Aorta (tissue), 5 donors: Measurements from ENCODE around the gene MAIP1. TPM values are rescaled to one million over a fixed set of nuclear protein-coding genes. Genes with fewer than 3 reads are reported as not detected.
"Not testable (repeated sequence)": the region's sequence is repeated elsewhere in the genome, so short reads cannot be mapped to it uniquely, and the experiment has no call there.

ENCODE experiments used
- ATAC-seq: fragments of 200-7000 bp; cut with Tn5 transposase; one replicate; pipeline ENCODE4 v1.9.1; 2022; ENCODE audit warnings: moderate library complexity; ENCODE audit not compliant: low FRiP score
- DNase-seq, 2 donors: peaks; one replicate each; pipeline ENCODE4 v3.0.0-alpha.2; 2020
- H3K27ac ChIP-seq, 2 donors: one replicate each; pipeline ENCODE4 v1.5.1; 2013; ENCODE audit warnings: low read length in 2 of 2, mild to moderate bottlenecking in 2 of 2, moderate library complexity in 2 of 2, control low read depth in 1 of 2, inconsistent platforms in 1 of 2, low read depth in 1 of 2
- H3K27me3 ChIP-seq, 2 donors: one replicate each; pipeline ENCODE4 v1.6.1; 2013; ENCODE audit warnings: control low read depth in 1 of 2, low read length in 1 of 2, mild to moderate bottlenecking in 1 of 2, moderate library complexity in 1 of 2; ENCODE audit not compliant: insufficient read depth in 2 of 2, control insufficient read depth in 1 of 2
- H3K36me3 ChIP-seq, 2 donors: one replicate each; pipeline ENCODE4 v1.6.1; 2013; ENCODE audit warnings: control low read depth in 1 of 2, low read length in 1 of 2, mild to moderate bottlenecking in 1 of 2; ENCODE audit not compliant: insufficient read depth in 2 of 2, control insufficient read depth in 1 of 2
- H3K4me1 ChIP-seq, 2 donors: one replicate each; pipeline ENCODE4 v1.6.1; 2013; ENCODE audit warnings: low read length in 2 of 2, control low read depth in 1 of 2, mild to moderate bottlenecking in 1 of 2, moderate library complexity in 1 of 2; ENCODE audit not compliant: insufficient read depth in 2 of 2, control insufficient read depth in 1 of 2
- H3K4me3 ChIP-seq, 2 donors: one replicate each; pipeline ENCODE4 v1.5.1; 2013; ENCODE audit warnings: low read length in 2 of 2, control low read depth in 1 of 2, mild to moderate bottlenecking in 1 of 2
- H3K9me3 ChIP-seq: one replicate; pipeline ENCODE4 v1.6.1; 2013; ENCODE audit warnings: mild to moderate bottlenecking, low read length; ENCODE audit not compliant: control insufficient read depth
- WGBS, 2 donors: extraction: QIAGEN DNeasy Blood & Tissue Kit; methylation state at CpG; one replicate each; pipeline ENCODE4 v1.1.7; 2013; 5-methylcytosine and 5-hydroxymethylcytosine counted together
- intact Hi-C, 2 donors: fragments of 100-400 bp; cut with DNase I; formaldehyde crosslinking; loops; one replicate each; pipeline versions ENCODE4 v1.14.2 to v1.15.0; 2022
- long read RNA-seq, 2 donors: library from polyadenylated mRNA; unstranded; transcript quantifications; one replicate each; pipeline ENCODE4 v2.0.0, GENCODE V29; 2020 to 2021
- polyA plus RNA-seq, 2 donors: library from polyadenylated mRNA; stranded (reverse); fragments of 200-250 nt; gene quantifications; one replicate each; pipeline ENCODE4 v1.2.3, GENCODE V29; 2013
- total RNA-seq, 2 donors: library from RNA; stranded (reverse); fragmentation: NEBNext Ultra II Directional; extraction: Animal tissue kit (Norgen Biotek cat#: 25700); gene quantifications; one replicate each; pipeline ENCODE4 v1.2.1, GENCODE V29; 2021
- donor health status: healthy with polysubstance abuse.
- donor health status: Bipolar disorder and iron deficiency.
- donor health status: DM: no; HTN: no; CAD: no.
- donor health status: DM: no; HTN: no; CAD: no.
- donor health status: DM: yes; HTN: yes; CAD: no.

Gene MAIP1, protein sequence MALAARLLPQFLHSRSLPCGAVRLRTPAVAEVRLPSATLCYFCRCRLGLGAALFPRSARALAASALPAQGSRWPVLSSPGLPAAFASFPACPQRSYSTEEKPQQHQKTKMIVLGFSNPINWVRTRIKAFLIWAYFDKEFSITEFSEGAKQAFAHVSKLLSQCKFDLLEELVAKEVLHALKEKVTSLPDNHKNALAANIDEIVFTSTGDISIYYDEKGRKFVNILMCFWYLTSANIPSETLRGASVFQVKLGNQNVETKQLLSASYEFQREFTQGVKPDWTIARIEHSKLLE
- 10 to 100 TPM in 1 of 2 donors, 1 to 10 TPM in 1; 9.9 to 12.3 TPM for total RNA-seq
- 10 to 100 TPM in 1 of 2 donors, 1 to 10 TPM in 1; 9.0 to 15.7 TPM for polyA plus RNA-seq
- long read RNA-seq, donor 1, transcript MAIP1-202 (5 exons, 1,386 nt), result major isoform, 14 of 24 reads
- long read RNA-seq, donor 1, partial matches to known transcripts, result 1 of 24 reads
- long read RNA-seq, donor 1, other reads (novel, unspliced or antisense), result 9 of 24 reads
- long read RNA-seq, donor 2, partial matches to known transcripts, result 0 of 4 reads
- long read RNA-seq, donor 2, other reads (novel, unspliced or antisense), result 3 of 4 reads

- no peaks in the 10 kb centered on the region for H3K27me3 ChIP-seq
- peak within 1 kb of the TSS; percentile 62 to 66 for H3K4me3 ChIP-seq
- H3K4me1 ChIP-seq, result peaks cover 0 to 5% of the 10 kb centered on the region in 2 donors
- intact Hi-C loops, result loop anchor here in 1 of 2 donors (5.0 to 10.0 kb wide), 2 partner anchors 43 to 869 kb away; partner anchors contain the start of gene C2orf69
- peak within 1 kb of the TSS in 1 of 2 donors; percentile 68 for H3K27ac ChIP-seq
- DNase-seq (peak; percentile 86 to 93), ATAC-seq (peak; percentile 96)
- no peaks in the 10 kb centered on the region for H3K36me3 ChIP-seq
- WGBS, 2 donors, result 0% methylated on average over 64 of the region's 64 CpGs
- no peaks in the 10 kb centered on the region for H3K9me3 ChIP-seq
These were observed at the start of gene MAIP1, which contains the start of gene TYW5 for GRCh38 chr2:199955339-199956061. MAIP1 (plus strand) TSS chr2:199955582; CDS start chr2:199955799, 217 bp downstream. TYW5 (minus strand) TSS chr2:199955491; CDS start chr2:199955470, 21 bp downstream.

GRCh38 chr2:199907008-199907714 is 48.2 kb upstream of the MAIP1 start:
- 89% methylated on average over 2 of the region's 2 CpGs for WGBS, 2 donors
- H3K36me3 ChIP-seq, result no peaks in the 10 kb centered on the region
- DNase-seq (no peak), ATAC-seq (no peak)
- no peak overlapping the region for H3K27ac ChIP-seq
- intact Hi-C loops, result no loop called here
- no peaks in the 10 kb centered on the region for H3K4me1 ChIP-seq
- no peaks in the 10 kb centered on the region for H3K27me3 ChIP-seq
- H3K9me3 ChIP-seq, result no peaks in the 10 kb centered on the region
- no peak overlapping the region for H3K4me3 ChIP-seq

DNA sequence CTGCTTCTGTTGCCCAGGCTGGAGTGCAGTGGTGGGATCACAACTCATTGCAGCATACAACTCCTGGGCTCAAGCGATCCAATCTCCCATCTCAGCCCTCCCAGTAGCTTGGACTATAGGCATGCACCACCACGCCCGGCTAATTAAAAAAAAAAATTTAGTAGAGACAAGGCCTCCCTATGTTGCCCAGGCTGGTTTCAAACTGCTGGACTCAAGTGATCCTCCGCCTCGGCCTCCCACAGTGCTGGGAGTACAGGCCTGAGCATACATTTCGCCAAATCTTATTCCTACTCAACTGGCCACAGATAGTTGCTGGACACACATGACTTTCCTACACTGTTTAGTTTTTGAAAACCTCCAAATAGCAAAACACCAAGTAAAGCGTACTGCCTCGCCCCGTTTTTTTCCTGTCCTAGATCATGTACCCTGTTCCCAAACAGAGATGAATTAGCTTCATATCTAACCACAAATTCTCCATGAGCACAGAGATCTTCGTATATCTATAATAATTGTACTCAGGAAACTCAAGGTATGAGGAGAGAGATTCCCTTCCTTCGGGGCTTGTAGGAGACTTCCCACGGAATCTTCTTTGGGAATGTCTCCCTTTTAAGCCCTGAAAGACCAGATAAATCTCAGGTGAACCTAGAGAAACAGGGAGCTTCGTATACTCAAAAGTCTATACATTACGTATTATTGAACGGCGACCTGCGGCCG is 44.9 kb upstream of the MAIP1 start:
- intact Hi-C loops, result loop anchor here in 1 of 2 donors (5.0 kb wide), 1 partner anchor 47 kb away; the partner anchor contains the start of genes MAIP1 and TYW5
- Histone ChIP-seq H3K27ac (no peak overlapping the region), H3K27me3 (no peaks in the 10 kb centered on the region), H3K36me3 (no peaks in the 10 kb centered on the region), H3K4me3 (peak overlapping the region in 1 of 2 donors; percentile 49), H3K4me1 (peaks cover 0 to 3% of the 10 kb centered on the region in 2 donors), H3K9me3 (no peaks in the 10 kb centered on the region)
- ATAC-seq, result no peak
- WGBS, 2 donors, result 39 to 40% methylated on average over 18 of the region's 18 CpGs
- no peak for DNase-seq

- H3K9me3 ChIP-seq, result no peaks in the 10 kb centered on the region
- H3K27ac ChIP-seq, result peak within 1 kb of the TSS; percentile 62 to 87
- DNase-seq (peak; percentile 98), ATAC-seq (peak; percentile 99)
- peaks cover 0 to 3% of the 10 kb centered on the region in 2 donors for H3K4me1 ChIP-seq
- intact Hi-C loops, result loop anchor here in 1 of 2 donors (5.0 kb wide), 1 partner anchor 46 kb away; the partner anchor contains the start of genes MAIP1 and TYW5
- H3K4me3 ChIP-seq, result peak within 1 kb of the TSS; percentile 70 to 87
- H3K36me3 ChIP-seq, result no peaks in the 10 kb centered on the region
- H3K27me3 ChIP-seq, result no peaks in the 10 kb centered on the region
- 0 to 1% methylated on average over 81 to 85 of the region's 85 CpGs for WGBS, 2 donors
These were observed 44.1 kb upstream of the MAIP1 start, which contains the start of gene C2orf69 for GRCh38 chr2:199911052-199911876. C2orf69 (plus strand) TSS chr2:199911293; CDS start chr2:199911439, 146 bp downstream.

DNA sequence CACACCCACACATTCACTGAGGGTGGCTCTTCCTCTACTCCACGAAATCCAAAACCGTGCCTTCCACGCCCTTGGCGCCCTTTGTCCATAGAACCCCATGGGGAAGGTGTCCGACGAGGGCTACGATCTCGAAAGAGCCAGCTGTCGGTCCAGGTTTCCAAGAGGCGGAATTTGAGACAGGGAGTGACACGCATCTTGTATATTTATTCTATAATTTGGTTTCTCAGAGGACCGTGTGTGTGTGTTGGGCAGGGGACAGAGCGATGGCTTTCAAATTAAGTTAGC is 43.6 kb upstream of the MAIP1 start:
- ATAC-seq, result peak; percentile 63
- Histone ChIP-seq H3K36me3 (no peaks in the 10 kb centered on the region), H3K27ac (peak overlapping the region; percentile 62 to 87), H3K27me3 (no peaks in the 10 kb centered on the region), H3K4me1 (peaks cover 0 to 3% of the 10 kb centered on the region in 2 donors), H3K4me3 (peak overlapping the region; percentile 70 to 87), H3K9me3 (no peaks in the 10 kb centered on the region)
- no peak for DNase-seq
- WGBS, 2 donors, result 0 to 1% methylated on average over 13 of the region's 13 CpGs
- intact Hi-C loops, result loop anchor here in 1 of 2 donors (5.0 kb wide), 1 partner anchor 45 kb away; the partner anchor contains the start of genes MAIP1 and TYW5

GRCh38 chr2:199912553-199913114 is 42.7 kb upstream of the MAIP1 start:
- 91 to 93% methylated on average over 12 of the region's 12 CpGs for WGBS, 2 donors
- not testable (repeated sequence) for H3K27ac ChIP-seq

More at GRCh38 chr2:199912553-199913114, 42.7 kb upstream of the MAIP1 start:
- DNase-seq, H3K36me3 ChIP-seq, H3K27me3 ChIP-seq, ATAC-seq, H3K9me3 ChIP-seq, H3K4me1 ChIP-seq: not testable (repeated sequence)
- H3K4me3 ChIP-seq, result peak overlapping the region in 1 of 2 donors; percentile 87
- intact Hi-C loops, result loop anchor here in 1 of 2 donors (5.0 kb wide), 1 partner anchor 45 kb away; the partner anchor contains the start of genes MAIP1 and TYW5
